Upper lobe of left lung (tissue), 6 donors: ENCODE results near the gene EPM2A. TPM values are rescaled to one million over a fixed set of nuclear protein-coding genes. Genes with fewer than 3 reads are reported as not detected.

Experiments used
- ATAC-seq, 2 donors: fragments of 200-7000 bp; cut with Tn5 transposase; one replicate each; pipeline ENCODE4 v1.9.1; 2022; ENCODE audit warnings: mild to moderate bottlenecking in 2 of 2, moderate library complexity in 2 of 2; ENCODE audit not compliant: low FRiP score in 2 of 2
- DNase-seq, 2 donors: peaks; one replicate each; pipeline ENCODE4 v3.0.0-alpha.2; 2019 to 2020
- H3K27ac ChIP-seq, 4 donors: fragments of 200-600 bp; sonication (generic); one replicate each; pipeline ENCODE4 v1.5.1; 2016 to 2019
- H3K27me3 ChIP-seq, 4 donors: fragments of 200-600 bp; sonication (generic); one replicate each; pipeline ENCODE4 v1.5.1; 2017 to 2019
- H3K36me3 ChIP-seq, 4 donors: fragments of 200-600 bp; sonication (generic); one replicate each; pipeline ENCODE4 v1.5.1; 2016 to 2019
- H3K4me1 ChIP-seq, 4 donors: fragments of 200-600 bp; sonication (generic); one replicate each; pipeline ENCODE4 v1.5.1; 2018 to 2019
- H3K4me3 ChIP-seq, 4 donors: fragments of 200-600 bp; sonication (generic); one replicate each; pipeline ENCODE4 v1.5.1; 2017 to 2019; ENCODE audit warnings: mild to moderate bottlenecking in 2 of 4, moderate library complexity in 1 of 4
- H3K9me3 ChIP-seq, 4 donors: fragments of 200-600 bp; sonication (generic); one replicate each; pipeline ENCODE4 v1.5.1; 2018 to 2019
- EP300 ChIP-seq, 4 donors: sonication (generic); formaldehyde crosslinking; IDR thresholded peaks; one replicate each; pipeline ENCODE4 v1.5.1; 2017; ENCODE audit warnings: antibody characterized with exemption in 4 of 4, control low read depth in 2 of 4
- POLR2A ChIP-seq, 4 donors: fragments of 450-650 bp; IDR thresholded peaks; one replicate each; pipeline ENCODE4 v1.5.1; 2016 to 2017; ENCODE audit warnings: antibody characterized with exemption in 4 of 4, mild to moderate bottlenecking in 2 of 4
- POLR2AphosphoS5 ChIP-seq, 2 donors: sonication (generic); formaldehyde crosslinking; IDR thresholded peaks; one replicate each; pipeline ENCODE4 v1.5.1; 2017; ENCODE audit warnings: antibody characterized with exemption in 2 of 2
- WGBS, 2 donors: methylation state at CpG; one replicate each; pipeline ENCODE4 v1.1.5; 2017 to 2018; 5-methylcytosine and 5-hydroxymethylcytosine counted together
- total RNA-seq, 6 donors: library from RNA; depleted of rRNA in 4 of 6; stranded (reverse); fragments of >200 nt in 4 of 6; gene quantifications; one replicate each; pipeline versions ENCODE4 v1.1.0 to v1.2.1, GENCODE V29; 2016 to 2021
- TF ChIP-seq, protein P1 (sequence below), 6 experiments: fragments of 450-650 bp in 4 of 6; fragments of 200-600 bp in 2 of 6; sonication (generic) in 2 of 6; IDR thresholded peaks; one replicate each; pipeline ENCODE4 v1.5.1; 2016 to 2019; ENCODE audit warnings: antibody characterized with exemption in 6 of 6
- donor health status: DM: no; HTN: no; CAD: no; lungs with moderate emphysema.
- donor health status: DM: no; HTN: yes; CAD: no; lungs with severe emphysema.

EPM2A gene
- total RNA-seq, 6 donors from 2014 or later, result 9.3 to 27.7 (median 21.0) TPM

GRCh38 chr6:145715426-145715825, 19.9 kb downstream of the EPM2A start:
- TF ChIP-seq POLR2AphosphoS5 (IDR thresholded peaks at IDR 0.05), result no peak
- TF ChIP-seq EP300 (IDR thresholded peaks at IDR 0.05), result no peak
- TF ChIP-seq, protein P1, sequence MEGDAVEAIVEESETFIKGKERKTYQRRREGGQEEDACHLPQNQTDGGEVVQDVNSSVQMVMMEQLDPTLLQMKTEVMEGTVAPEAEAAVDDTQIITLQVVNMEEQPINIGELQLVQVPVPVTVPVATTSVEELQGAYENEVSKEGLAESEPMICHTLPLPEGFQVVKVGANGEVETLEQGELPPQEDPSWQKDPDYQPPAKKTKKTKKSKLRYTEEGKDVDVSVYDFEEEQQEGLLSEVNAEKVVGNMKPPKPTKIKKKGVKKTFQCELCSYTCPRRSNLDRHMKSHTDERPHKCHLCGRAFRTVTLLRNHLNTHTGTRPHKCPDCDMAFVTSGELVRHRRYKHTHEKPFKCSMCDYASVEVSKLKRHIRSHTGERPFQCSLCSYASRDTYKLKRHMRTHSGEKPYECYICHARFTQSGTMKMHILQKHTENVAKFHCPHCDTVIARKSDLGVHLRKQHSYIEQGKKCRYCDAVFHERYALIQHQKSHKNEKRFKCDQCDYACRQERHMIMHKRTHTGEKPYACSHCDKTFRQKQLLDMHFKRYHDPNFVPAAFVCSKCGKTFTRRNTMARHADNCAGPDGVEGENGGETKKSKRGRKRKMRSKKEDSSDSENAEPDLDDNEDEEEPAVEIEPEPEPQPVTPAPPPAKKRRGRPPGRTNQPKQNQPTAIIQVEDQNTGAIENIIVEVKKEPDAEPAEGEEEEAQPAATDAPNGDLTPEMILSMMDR (IDR thresholded peaks at IDR 0.05), result no peak
- TF ChIP-seq POLR2A (IDR thresholded peaks at IDR 0.05), result no peak
- no peaks in the 10 kb centered on the region for H3K27me3 ChIP-seq
- no peak overlapping the region for H3K4me3 ChIP-seq
- DNase-seq (no peak), ATAC-seq (no peak)
- H3K9me3 ChIP-seq, result peaks cover 0 to 8% (median 1%) of the 10 kb centered on the region in 4 donors
- H3K4me1 ChIP-seq, result no peaks in the 10 kb centered on the region
- 88 to 93% methylated on average over 4 of the region's 4 CpGs for WGBS, 2 donors
- H3K27ac ChIP-seq, result no peak overlapping the region
- no peaks in the 10 kb centered on the region for H3K36me3 ChIP-seq

- WGBS, 2 donors, result 91 to 96% methylated on average over 2 of the region's 2 CpGs
- H3K27ac ChIP-seq, result no peak overlapping the region
- H3K9me3 ChIP-seq, result peaks cover 0 to 8% (median 1%) of the 10 kb centered on the region in 4 donors
- TF ChIP-seq POLR2AphosphoS5 (IDR thresholded peaks at IDR 0.05) (no peak), EP300 (IDR thresholded peaks at IDR 0.05) (no peak), POLR2A (IDR thresholded peaks at IDR 0.05) (no peak)
- TF ChIP-seq, protein P1 (IDR thresholded peaks at IDR 0.05), result no peak
- H3K4me3 ChIP-seq, result no peak overlapping the region
- H3K4me1 ChIP-seq, result no peaks in the 10 kb centered on the region
- no peak for DNase-seq
- H3K27me3 ChIP-seq, result no peaks in the 10 kb centered on the region
- H3K36me3 ChIP-seq, result no peaks in the 10 kb centered on the region
- ATAC-seq, result no peak
Observed at GRCh38 chr6:145714731-145715130, 20.6 kb downstream of the EPM2A start.

- no peak for TF ChIP-seq EP300 (IDR thresholded peaks at IDR 0.05)
- no peak for TF ChIP-seq POLR2A (IDR thresholded peaks at IDR 0.05)
- TF ChIP-seq, protein P1 (IDR thresholded peaks at IDR 0.05), result no peak
- no peak for TF ChIP-seq POLR2AphosphoS5 (IDR thresholded peaks at IDR 0.05)
- Histone ChIP-seq H3K4me3 (no peak overlapping the region), H3K4me1 (no peaks in the 10 kb centered on the region), H3K27me3 (no peaks in the 10 kb centered on the region), H3K9me3 (peaks cover 0 to 8% (median 1%) of the 10 kb centered on the region in 4 donors), H3K27ac (no peak overlapping the region), H3K36me3 (no peaks in the 10 kb centered on the region)
- DNase-seq (no peak), ATAC-seq (no peak)
- WGBS, 2 donors, result 86 to 90% methylated on average over 2 of the region's 2 CpGs
Observed at GRCh38 chr6:145713773-145714172, 21.5 kb downstream of the EPM2A start.

- no peak overlapping the region for H3K27ac ChIP-seq
- no peak for ATAC-seq
- H3K36me3 ChIP-seq, result no peaks in the 10 kb centered on the region
- H3K9me3 ChIP-seq, result peaks cover 0 to 8% (median 1%) of the 10 kb centered on the region in 4 donors
- H3K4me1 ChIP-seq, result no peaks in the 10 kb centered on the region
- H3K4me3 ChIP-seq, result no peak overlapping the region
- H3K27me3 ChIP-seq, result no peaks in the 10 kb centered on the region
- DNase-seq, result no peak
- no peak for TF ChIP-seq POLR2A (IDR thresholded peaks at IDR 0.05)
- no peak for TF ChIP-seq EP300 (IDR thresholded peaks at IDR 0.05)
- TF ChIP-seq POLR2AphosphoS5 (IDR thresholded peaks at IDR 0.05), result no peak
- TF ChIP-seq, protein P1 (IDR thresholded peaks at IDR 0.05), result no peak
Observed at GRCh38 chr6:145711372-145711771, 23.9 kb downstream of the EPM2A start.

- no peak overlapping the region for H3K27ac ChIP-seq
- no peak for DNase-seq
- ATAC-seq, result no peak
- no peaks in the 10 kb centered on the region for H3K9me3 ChIP-seq
- no peak overlapping the region for H3K4me3 ChIP-seq
- 96 to 97% methylated on average over 5 of the region's 5 CpGs for WGBS, 2 donors
- H3K4me1 ChIP-seq, result no peaks in the 10 kb centered on the region
- no peaks in the 10 kb centered on the region for H3K27me3 ChIP-seq
- TF ChIP-seq, protein P1 (IDR thresholded peaks at IDR 0.05), result no peak
- TF ChIP-seq POLR2AphosphoS5 (IDR thresholded peaks at IDR 0.05) (no peak), EP300 (IDR thresholded peaks at IDR 0.05) (no peak), POLR2A (IDR thresholded peaks at IDR 0.05) (no peak)
- H3K36me3 ChIP-seq, result no peaks in the 10 kb centered on the region
Observed at GRCh38 chr6:145707397-145707796, 27.9 kb downstream of the EPM2A start.
